DMS 273 (cell line): ENCODE data around the gene ACR.
A peak's percentile ranks its signal among the peaks of the same experiment; 100 is the strongest.

Experiments used
- DNase-seq: peaks from one replicate; lab custom pipeline; 2025; ENCODE audit not compliant: unreplicated experiment; lab: John Stamatoyannopoulos, UW

The ACR gene

GRCh38 chr22:50716290-50717024 lies 21.5 kb upstream of the ACR start:
- no peak for DNase-seq

GRCh38 chr22:50717709-50718351 lies 20.2 kb upstream of the ACR start:
- peak; percentile 42 for DNase-seq

- DNase-seq, result no peak
These were observed 19.7 kb upstream of the ACR start for GRCh38 chr22:50718352-50718709.

GRCh38 chr22:50719814-50720300 lies 18.1 kb upstream of the ACR start:
- no peak for DNase-seq

- DNase-seq, result no peak
These were observed 17.4 kb upstream of the ACR start for GRCh38 chr22:50720301-50721256.

- no peak for DNase-seq
These were observed 16.7 kb upstream of the ACR start for GRCh38 chr22:50721257-50721844.

- DNase-seq, result no peak
These were observed 15.8 kb upstream of the ACR start for GRCh38 chr22:50722048-50722701.

- DNase-seq, result no peak
These were observed 15.1 kb upstream of the ACR start for GRCh38 chr22:50722716-50723428.

- DNase-seq, result no peak
These were observed 14.0 kb upstream of the ACR start for GRCh38 chr22:50723991-50724390.

- no peak for DNase-seq
These were observed 13.4 kb upstream of the ACR start for GRCh38 chr22:50724616-50725015.

GRCh38 chr22:50725597-50725996 lies 12.4 kb upstream of the ACR start:
- no peak for DNase-seq

- DNase-seq, result no peak
These were observed 11.2 kb upstream of the ACR start for GRCh38 chr22:50726643-50727340.

- DNase-seq, result no peak
These were observed 10.1 kb upstream of the ACR start for GRCh38 chr22:50727678-50728522.

GRCh38 chr22:50728523-50728931 lies 9.5 kb upstream of the ACR start:
- DNase-seq, result no peak

- DNase-seq, result no peak
These were observed 8.5 kb upstream of the ACR start for GRCh38 chr22:50729391-50730012.

GRCh38 chr22:50730013-50730891 lies 7.8 kb upstream of the ACR start:
- no peak for DNase-seq
